ENCODE measurements around the gene SLC4A5.

- TF ChIP-seq, protein P1, sequence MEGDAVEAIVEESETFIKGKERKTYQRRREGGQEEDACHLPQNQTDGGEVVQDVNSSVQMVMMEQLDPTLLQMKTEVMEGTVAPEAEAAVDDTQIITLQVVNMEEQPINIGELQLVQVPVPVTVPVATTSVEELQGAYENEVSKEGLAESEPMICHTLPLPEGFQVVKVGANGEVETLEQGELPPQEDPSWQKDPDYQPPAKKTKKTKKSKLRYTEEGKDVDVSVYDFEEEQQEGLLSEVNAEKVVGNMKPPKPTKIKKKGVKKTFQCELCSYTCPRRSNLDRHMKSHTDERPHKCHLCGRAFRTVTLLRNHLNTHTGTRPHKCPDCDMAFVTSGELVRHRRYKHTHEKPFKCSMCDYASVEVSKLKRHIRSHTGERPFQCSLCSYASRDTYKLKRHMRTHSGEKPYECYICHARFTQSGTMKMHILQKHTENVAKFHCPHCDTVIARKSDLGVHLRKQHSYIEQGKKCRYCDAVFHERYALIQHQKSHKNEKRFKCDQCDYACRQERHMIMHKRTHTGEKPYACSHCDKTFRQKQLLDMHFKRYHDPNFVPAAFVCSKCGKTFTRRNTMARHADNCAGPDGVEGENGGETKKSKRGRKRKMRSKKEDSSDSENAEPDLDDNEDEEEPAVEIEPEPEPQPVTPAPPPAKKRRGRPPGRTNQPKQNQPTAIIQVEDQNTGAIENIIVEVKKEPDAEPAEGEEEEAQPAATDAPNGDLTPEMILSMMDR (IDR thresholded peaks at IDR 0.05; ENCODE audit: low read depth, low read length), result no peak
- no peak for TF ChIP-seq POLR2A (IDR thresholded peaks at IDR 0.05; ENCODE audit: extremely low read depth, insufficient read length)
- TF ChIP-seq, protein P2, sequence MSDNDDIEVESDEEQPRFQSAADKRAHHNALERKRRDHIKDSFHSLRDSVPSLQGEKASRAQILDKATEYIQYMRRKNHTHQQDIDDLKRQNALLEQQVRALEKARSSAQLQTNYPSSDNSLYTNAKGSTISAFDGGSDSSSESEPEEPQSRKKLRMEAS (IDR thresholded peaks at IDR 0.05; ENCODE audit: low read depth, low read length), result no peak
These were observed 17.4 kb downstream of the SLC4A5 start for GRCh38 chr2:74325815-74326214.

Measured in NB4 (cell line).